Fibroblast of skin of abdomen (primary cell): ENCODE data around the gene SYCP2.

Experiments
- DNase-seq: peaks from one replicate; pipeline ENCODE4 v3.0.0-alpha.2; 2013

SYCP2 gene

DNA sequence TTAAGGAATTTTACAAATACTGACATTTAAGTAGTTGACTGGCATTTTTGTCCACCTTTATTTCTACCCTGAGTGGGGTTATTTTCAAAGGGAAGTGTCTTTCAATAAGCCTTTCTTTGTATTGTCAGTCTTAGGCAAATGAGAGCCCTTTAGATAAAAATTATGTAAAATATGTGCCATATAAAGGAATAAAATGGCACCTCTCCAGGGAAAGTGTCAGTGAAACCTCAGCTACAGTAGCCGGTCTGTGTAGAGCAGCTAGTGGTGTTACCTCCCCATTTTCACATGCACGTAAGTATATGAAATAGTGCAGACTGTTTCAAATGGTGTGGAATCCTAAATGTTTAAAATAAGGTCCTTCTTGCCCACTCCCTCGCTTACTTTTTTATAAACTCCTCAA lies 11.7 kb upstream of the SYCP2 start:
- DNase-seq, result peak; percentile 36

DNA sequence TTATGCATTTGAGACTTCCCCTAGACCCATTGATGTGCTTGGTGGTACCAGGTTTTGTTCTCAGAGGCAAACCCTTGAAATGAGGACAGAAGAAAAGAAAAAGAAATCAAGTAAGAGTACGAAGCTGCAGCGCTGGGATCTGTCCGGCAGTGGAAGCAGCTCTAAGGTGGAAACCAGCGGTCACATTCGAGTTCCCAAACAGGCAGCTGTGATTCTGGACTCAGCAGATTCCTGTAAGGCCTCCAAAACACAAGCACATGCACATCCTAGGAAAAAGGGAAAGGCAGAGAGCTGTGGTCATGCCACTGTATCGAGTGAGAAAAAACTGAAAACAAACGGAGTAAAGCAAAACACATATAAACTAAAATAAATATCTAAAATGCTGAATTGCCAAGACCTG lies 11.3 kb upstream of the SYCP2 start:
- DNase-seq, result no peak

DNA sequence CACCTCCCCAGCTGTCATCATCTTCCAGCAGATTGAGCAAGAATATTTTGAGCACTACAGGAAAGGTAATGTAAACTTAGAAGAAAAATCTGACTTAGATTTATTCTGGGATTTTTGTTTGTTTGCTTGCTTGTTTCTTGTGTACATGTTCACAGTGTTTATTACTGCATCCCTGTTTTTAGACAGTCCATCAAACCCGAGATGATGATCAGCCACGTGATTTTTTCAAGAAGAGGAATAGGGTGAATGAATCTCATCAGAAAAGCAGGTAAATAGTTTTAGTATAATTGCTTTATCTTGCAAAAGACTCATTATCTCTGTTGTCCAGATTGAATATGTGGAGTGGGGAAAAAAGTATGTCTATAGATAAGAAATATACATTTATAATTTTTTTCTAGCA lies 8.8 kb upstream of the SYCP2 start:
- no peak for DNase-seq

DNA sequence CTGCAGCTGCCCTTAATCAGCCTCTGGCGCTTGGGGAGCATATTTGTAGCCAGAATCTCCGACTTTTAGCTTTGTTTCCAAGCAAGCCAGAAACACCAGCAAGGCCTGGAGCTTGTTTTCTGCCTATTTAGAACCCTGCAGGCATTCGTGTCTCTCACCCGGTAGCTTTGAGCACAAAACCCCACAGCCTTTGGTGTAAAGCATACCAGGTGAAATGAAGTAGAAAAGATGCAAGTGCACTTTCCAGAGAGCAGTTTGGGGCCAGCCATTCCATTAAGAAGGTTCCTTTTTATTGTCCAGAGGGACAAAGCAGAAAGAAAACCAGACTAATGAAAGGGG lies 7.5 kb upstream of the SYCP2 start:
- no peak for DNase-seq

DNA sequence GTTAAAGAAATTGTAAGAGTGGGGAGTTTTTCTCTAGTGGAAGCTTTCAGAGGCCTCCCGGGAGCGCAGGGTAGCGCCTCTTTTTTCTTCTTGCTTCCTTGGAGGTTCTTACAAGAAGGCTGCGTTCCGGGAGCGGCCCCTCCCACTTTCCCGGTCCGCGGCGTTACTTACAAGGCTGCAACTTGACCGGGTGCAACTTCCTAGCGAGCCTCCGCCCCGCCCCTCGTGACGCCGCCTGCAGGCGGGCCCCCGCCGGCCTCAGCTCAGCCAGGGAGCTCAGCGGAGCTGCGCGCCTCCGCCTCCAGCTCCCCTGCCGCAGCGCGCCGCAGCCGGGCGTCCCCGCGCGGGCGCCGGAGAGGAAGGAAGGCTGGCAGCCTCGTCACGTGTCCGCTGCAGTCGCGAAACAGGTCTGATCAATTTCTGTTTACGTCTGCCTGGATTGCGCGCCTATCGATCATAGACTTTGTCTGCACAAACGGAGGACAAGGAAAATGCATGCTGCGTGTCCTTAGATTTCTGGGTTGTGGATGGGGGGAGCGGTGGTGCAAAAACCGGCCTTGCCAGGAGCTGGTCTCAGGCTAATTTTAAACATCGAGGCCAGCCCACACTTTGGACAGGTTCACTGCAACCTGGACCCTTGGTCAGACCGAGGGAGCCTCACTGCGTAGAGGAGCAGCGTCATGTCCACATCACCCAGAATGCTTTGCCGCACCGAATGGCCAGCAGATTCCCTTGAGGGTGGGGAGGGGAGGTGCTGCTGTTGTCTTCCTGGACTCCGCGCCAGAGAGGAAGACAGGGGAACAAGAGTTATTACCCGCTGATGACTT lies 6.9 kb upstream of the SYCP2 start, which contains the start of the genes FAM217B and PPP1R3D:
Gene FAM217B, plus strand, starts transcription at position 261 of the 827 bp plus-strand sequence. CDS start 3,555 bp downstream, outside the sequence.
Gene PPP1R3D, minus strand, starts transcription at position 177 of the 827 bp plus-strand sequence. CDS start 374 bp downstream, outside the sequence.
- DNase-seq, result peak; percentile 97

DNA sequence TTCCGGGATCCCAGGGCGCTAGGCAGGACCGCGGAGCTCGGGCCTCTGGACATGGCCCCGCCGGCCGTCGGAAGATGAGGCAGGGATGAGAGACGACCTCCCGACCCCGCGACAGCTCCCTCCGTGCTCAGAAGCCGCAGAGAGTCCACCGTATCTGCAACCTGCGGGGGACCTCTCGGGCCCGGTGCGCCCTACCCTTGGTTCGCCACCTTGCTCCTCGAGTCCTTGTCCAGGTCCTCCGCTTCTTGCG lies 6.4 kb upstream of the SYCP2 start:
- DNase-seq, result no peak

DNA sequence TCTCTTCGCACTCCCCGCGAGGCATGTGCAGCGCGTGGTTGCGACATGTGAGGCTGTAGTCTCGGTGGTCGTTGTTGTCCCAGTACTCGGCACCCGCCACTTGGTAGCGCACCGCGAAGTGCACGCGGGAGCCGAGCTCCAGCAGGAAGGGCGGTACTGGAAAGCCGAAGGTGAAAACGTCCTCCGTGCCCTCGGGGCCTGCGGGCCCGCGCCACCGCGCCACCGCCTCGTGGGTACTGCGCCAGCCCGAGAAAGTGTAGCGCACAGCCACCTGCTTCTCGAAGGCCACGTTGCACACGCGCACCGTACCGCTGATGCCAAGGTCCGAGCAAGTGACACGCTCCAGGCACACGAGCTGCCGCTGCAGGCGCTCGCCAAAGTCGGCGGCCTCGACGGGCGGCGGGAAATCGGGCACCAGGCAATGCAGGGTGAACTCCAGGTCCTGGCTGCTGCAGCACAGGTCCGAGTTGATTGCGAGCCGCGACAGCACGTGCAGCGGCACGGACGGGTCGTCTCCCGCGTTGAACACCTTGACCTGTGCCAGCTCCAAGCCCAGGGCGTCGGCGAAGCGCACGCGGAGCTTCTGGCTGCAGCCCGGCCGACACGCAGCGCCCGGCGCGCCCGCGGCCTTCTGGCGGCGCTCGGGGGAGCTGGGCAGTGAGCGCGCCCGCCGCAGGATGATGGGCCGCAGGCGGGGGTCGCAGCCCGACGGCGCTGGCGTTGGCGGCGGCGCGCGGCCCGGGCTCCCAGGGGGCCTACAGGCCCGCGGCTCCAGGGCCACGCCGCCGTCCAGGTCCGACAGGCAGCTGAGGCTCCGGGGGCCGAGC lies 5.8 kb upstream of the SYCP2 start:
- DNase-seq, result peak; percentile 3

DNA sequence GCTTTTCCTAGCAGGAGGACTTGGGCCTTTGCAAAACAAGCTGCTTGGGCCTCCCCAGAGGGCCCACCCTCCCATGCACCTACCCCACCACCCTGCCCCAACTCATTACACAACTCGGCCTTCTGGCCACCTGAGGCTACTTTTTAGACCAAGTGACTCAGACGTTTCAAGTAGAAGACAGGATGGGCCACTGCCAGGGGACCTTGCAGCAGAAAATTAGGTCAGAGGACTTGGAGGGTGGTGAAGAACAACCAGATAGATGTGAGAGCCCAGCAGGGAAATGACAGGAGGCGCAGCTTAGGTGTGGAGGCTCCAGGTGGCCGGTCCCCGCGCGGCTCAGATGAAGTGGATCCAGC lies 5.2 kb upstream of the SYCP2 start:
- no peak for DNase-seq

DNA sequence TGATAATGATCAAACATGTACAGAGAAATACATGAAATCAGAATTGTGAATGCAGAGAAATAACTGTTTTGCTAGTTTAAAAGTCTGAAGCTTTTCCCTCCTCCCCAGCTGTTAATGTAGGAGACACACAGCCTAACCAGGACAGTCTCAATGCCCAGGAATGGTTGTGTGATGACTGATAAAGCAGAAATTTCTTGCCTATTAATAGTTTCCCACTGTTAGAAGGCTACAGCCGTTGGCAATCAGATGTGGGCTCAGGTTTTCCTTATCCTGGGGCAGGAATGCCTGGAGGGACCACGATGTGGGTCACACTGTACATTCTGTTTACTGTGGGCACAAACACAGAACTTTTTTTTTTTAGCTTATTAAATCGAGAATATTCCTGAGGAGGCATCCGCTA lies 4.8 kb upstream of the SYCP2 start:
- peak; percentile 60 for DNase-seq

DNA sequence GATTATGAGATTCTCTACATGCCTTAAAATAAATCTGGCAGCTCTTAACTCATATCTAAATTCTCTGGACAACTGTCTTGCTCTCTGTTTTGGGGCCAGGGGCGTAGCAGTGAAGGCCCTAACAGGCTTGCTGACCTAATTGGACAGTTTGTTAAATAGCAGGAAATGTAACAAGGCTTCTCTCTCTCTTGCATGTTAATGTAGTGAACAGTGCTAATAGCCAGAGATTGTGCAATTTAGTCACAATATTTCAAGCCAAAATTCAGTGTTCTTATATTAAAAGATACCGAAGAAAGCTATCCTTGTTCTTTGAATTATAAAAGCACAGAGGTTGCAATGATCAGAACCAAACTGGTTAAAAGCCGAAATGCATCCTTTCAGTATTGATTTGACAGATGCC lies 3.7 kb upstream of the SYCP2 start:
- DNase-seq, result no peak

DNA sequence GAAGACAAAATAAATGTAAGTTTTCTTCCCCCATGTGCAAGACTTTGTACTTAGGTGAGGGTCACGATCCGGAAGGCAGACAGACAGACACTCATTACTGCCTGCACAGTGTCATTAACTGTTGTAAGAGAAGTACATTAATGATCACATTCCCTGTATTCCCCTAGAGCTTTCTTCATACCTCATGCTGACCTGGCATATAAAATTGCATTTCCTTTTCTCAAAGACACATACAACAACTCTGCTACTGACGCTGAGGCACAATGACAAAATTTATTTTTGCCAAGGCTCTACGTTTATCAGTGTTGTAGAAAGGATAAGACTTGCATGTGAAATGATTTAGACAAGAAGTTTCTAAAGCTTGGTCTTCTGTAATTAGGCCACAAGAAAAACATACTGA lies 3.0 kb upstream of the SYCP2 start:
- DNase-seq, result no peak

DNA sequence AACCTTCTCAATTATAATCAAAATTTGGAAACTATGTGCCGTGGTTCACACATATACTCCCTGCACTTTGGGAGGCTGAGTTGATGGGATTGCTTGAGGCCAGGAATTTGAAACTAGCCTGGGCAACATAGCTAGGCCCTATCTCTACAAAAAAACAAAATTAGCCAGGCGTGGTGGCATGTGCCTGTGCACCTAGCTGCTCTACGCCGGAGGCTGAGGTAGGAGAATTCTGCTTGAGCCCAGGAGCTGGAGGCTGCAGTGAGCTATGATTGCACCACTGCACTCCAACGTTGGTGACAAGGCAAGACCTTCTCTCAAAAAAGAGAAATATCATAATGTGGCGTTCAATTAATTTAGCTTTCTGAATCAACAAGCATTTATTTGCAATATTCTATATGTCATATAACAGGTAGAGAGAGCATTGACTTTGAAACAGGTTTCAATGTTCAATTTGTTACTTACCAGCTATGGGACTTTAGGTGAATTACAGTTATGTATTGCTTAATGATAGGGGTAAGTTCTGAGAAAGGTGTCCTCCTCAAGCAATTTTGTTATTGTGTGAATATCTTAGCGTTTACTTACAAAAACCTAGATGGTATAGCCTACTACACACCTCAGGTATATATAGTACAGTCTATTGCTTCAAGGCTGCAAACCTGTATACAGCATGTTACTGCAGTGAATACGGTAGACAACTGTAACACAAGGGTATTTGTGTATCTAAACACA lies 2.2 kb upstream of the SYCP2 start:
- no peak for DNase-seq

DNA sequence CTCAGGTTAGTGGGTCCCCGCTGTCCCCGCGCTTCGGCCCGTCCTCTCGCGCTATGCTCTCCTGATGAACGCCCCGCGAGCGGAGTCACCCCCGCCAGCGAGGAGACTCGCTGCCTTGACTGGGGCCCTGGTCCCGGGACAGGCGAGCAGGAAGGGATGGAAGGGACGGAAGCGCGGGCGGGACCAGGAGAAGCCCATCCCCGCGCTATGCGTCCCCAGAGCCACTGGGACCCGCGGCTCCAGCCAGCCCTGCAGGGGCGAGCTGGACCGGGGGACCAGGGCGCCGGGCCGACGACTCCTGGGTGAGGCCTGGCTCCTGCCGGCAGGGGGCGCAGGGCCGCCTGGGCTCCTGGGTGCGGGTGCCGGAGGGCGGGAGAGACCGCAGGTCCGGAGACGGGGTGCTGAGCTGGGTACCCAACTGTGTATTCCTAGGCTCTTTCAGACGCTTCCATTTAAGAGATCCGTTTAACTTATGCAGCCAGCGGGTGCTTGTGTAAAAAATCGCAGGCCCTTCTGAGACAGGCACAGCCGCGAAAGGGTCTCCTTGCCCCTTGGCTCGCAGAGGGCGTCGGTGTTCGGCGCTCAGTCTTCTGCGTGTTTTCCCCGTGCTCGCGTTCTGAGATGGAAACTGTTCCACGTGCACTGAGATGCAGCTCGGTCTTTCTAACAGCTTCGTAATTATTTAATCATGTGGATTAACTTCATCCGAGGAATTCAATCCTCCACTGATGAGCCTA lies 580 bp upstream of the SYCP2 start:
- peak; percentile 67 for DNase-seq

DNA sequence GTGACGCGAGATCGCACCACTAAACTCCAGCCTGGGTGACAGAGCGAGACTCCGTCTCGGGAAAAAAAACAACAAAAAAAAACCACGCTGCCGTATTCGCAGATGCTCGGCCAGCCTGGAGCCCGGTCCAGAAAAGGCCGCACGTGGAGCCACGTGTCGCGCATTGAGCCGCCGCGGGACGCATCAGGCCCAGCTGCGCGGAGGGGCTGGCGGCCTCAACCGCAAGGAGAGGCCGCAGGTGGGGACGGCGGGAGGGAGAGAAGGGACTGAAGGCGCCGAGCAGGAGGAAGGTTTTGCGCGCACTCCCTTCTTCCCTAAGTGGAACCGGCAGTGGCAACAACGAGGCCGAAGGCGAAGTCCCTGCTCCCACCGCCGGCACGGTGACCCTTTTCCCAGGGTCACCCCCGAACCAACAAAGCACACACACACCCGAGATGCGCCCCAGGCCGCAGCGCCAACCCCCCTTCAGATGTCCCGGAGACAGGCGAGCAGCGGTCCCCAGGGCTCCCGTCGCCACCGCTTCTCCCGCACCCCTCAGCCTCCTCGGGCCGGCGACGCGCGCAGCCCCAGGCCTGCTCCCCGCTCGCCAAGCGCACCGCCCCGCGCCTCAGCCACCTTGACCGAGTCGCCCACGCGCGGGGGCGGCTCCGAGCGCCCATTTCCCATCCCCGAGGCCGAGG lies 681 bp downstream of the SYCP2 start:
- no peak for DNase-seq

DNA sequence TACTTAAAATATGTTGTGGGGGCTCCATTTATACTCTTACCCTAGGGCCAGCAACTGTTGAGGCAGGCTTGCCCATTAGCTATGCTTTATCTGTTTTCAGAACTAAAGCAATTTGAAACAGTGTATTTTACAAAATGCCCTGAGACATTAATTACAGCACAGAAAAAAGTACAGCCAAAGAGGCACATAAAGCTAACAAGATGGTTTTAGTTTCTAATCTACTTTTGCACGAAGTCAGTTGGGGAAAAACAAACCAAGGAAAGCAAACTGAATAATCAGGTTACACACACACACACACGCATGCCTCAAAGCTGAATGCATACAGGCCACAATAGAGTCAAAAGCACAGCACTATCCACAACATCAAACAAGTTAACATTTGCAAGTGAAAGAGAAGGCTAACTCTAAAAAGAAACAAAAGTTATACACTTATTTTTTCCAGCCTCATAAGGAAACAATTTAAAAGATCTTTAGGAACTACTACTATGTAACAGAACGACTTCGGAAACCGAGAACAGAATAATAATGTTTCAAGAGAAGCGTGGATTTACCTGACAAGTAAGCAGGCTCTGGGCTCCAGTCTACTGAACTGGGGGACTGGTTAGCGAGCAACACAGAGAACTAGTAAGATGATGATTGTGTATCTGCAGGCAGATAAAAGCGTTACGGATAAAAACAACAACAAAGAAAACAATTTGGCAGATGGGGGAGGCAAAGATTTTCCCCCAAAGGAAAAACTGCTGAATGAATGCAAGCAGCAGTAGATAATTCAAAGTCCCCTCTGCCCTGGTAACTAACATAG lies 1.7 kb downstream of the SYCP2 start:
- DNase-seq, result no peak

DNA sequence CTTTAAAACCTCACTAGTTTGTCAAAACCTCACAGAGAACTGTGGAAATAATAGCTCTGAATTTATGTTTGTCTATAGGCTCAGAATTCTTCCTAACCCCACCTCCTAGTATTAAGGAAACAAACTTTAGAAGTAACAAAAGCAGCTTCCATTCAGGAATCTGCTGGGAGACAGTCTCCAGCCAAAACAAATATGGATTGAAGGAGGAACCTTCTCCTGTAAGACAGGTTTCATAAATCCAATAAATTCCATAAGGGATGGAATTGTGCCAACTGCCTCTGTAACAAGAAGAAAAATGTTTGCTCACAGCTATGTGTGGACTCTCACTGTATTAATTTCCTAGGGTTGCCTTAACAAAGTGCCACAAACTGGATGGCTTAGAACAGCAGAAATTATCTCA lies 7.5 kb downstream of the SYCP2 start:
- DNase-seq, result peak; percentile 38

DNA sequence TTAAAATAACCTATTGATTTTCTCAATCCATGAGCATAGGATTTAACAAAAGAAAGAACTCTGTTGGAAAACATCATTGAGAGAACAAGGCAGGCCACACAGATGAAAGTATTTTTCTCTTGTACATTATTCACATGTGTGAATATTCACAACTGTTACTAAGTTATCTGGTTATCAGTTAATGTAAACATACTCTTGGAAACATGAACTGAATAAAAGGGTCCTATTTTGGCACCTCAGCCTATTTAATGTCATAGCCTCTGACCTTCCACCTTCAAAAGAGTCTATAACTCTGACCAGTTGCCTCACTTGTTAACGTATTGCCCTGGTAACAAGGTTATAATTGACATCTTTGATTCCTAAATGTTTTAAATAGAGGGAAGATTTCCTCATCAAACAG lies 8.1 kb downstream of the SYCP2 start:
- no peak for DNase-seq

DNA sequence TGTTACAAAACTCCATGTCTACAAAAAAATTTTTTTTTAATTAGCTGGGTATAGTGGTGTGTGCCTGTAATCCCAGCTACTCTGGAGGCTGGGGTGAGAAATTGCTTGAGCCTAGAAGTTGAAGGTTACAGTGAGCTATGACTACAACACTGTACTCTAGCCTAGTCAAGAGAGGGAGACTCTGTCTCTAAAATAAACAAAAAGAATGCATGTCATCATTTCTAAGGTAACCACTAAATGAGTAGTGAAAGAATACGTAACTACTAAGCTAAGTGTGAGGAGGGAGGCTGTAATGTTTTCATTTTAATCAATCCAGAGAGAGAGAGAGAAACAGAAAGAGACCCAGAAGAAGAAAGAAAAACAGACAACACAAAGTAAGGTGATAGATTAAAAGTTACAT lies 9.9 kb downstream of the SYCP2 start:
- DNase-seq, result no peak

DNA sequence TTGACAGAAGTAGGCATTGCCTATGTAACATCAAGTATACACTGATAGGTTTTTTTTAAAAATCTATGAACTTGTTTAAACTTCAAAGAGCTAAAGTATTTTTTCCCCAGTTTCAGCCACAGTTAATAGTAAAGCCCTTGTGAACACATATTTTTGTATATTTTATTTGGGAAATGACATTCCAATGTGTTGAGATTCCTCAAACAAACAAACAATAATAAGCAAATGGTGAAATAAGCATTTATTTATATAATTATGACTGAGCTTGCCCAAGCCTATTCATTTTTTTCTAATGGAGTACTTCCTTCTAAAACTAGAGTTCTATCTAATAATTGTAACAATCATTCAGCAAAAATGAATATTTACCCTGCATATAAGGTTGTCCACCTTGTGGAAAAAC lies 12.5 kb downstream of the SYCP2 start:
- DNase-seq, result no peak

DNA sequence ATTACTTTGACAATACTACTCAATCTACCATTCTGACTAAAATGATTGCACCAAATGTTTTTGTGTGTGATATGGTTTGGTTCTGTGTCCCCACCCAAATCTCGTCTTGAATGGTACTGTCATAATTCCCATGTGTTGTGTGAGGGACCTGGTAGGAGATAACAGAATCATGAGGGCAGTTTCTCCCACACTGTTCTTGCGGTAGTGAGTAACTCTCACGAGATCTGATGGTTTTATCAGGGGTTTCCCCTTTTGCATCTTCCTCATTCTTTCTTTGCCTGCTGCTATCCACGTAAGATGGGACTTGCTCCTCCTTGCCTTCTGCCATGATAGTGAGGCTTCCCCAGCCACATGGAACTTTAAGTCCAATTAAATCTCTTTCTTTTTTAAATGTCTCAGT lies 20.8 kb downstream of the SYCP2 start:
- DNase-seq, result no peak

DNA sequence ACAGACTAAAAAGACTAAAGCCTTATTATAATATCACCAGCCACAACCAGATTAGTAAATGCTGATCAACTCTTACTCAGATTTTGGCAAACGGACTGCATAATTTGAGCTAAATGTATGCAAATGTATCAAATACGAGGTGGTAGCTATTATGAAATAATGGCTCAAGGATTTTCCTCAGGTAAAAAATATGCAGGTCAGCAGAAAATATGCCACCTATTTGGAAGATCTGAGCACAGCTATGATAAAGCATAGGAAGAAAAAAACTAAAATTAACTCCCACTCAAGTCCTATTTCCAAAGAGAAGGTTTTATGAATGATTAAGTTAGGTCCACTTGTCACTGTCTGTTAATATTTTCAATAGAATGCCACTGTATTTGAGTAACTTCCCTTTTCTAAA lies 22.4 kb downstream of the SYCP2 start:
- no peak for DNase-seq
